Measurements from ENCODE around the gene DPH2. TPM values are rescaled to one million over a fixed set of nuclear protein-coding genes. Genes with fewer than 3 reads are reported as not detected.

The DPH2 gene
- total RNA-seq, 4 donors from 2014 or later = 23.5 to 41.9 (median 32.5) TPM

DNA sequence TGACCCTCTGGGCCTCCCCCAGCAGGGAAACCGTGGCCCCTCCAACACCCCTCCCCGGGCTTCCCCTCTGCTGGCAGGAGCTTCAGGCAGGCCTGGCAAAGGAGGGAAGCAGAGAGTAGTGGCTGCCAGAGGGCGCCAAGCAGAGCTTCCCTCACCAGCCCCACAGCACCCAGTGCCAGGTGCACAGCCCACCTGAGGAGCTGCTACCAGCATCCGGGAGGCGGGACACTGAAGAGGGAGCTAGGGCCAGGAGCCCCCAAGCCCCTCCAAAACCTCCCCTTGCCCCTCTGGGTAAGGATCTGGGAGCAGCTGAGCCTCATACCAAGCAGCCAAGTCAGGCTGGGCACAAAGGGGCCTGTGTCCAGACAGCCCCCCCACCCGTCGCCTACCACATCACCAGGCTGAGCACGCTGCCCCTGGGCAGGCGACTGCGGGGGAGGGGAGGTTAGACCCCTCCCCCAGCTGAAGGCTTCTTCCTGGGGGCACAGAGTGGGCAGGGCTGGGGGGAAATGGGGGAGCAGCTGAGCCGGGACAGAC is 41.2 kb downstream of the DPH2 start:
- no peak overlapping the region for H3K27ac ChIP-seq
- 80% methylated on average over 2 of the region's 11 CpGs; no CpG with 5 or more reads in 1 of the 2 donors for WGBS, 2 donors (ENCODE audit: low coverage in 1 of 2)

DNA sequence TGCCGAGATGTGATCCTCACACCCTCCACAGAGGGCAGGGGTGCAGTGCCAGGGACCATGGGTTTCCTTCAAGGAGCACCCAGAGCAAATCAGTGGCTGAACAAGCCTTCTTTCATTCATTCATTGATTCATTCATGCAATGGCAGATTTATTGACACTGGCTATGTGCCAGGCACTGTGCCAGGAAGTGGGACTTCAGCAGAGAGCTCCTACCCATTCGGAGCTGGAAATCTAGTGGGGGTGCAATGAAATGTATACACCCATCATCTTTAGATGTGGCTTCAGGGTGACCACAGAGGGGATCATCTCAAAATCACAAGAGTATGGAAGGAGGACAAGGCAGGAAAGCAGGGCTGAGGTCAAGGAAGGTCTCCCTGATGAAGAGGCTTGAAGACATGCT is 42.6 kb downstream of the DPH2 start:
- Histone ChIP-seq H3K27me3 (no peaks in the 10 kb centered on the region), H3K36me3 (peaks cover 0 to 13% of the 10 kb centered on the region in 2 donors), H3K4me1 (peaks cover 0 to 26% (median 4%) of the 10 kb centered on the region in 3 donors), H3K9me3 (no peaks in the 10 kb centered on the region), H3K27ac (no peak overlapping the region), H3K4me3 (no peak overlapping the region)
- TF ChIP-seq POLR2AphosphoS5 (IDR thresholded peaks at IDR 0.05) = no peak
- no peak for TF ChIP-seq POLR2A (IDR thresholded peaks at IDR 0.05)
- TF ChIP-seq, protein P1, sequence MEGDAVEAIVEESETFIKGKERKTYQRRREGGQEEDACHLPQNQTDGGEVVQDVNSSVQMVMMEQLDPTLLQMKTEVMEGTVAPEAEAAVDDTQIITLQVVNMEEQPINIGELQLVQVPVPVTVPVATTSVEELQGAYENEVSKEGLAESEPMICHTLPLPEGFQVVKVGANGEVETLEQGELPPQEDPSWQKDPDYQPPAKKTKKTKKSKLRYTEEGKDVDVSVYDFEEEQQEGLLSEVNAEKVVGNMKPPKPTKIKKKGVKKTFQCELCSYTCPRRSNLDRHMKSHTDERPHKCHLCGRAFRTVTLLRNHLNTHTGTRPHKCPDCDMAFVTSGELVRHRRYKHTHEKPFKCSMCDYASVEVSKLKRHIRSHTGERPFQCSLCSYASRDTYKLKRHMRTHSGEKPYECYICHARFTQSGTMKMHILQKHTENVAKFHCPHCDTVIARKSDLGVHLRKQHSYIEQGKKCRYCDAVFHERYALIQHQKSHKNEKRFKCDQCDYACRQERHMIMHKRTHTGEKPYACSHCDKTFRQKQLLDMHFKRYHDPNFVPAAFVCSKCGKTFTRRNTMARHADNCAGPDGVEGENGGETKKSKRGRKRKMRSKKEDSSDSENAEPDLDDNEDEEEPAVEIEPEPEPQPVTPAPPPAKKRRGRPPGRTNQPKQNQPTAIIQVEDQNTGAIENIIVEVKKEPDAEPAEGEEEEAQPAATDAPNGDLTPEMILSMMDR (IDR thresholded peaks at IDR 0.05) = no peak
- TF ChIP-seq EP300 (IDR thresholded peaks at IDR 0.05) = no peak
- ATAC-seq = no peak
- no CpG with 5 or more reads among the region's 2 CpGs for WGBS, 2 donors (ENCODE audit: low coverage in 1 of 2)

More for the DNA sequence above, 41.2 kb downstream of the DPH2 start:
- H3K27me3 ChIP-seq = no peaks in the 10 kb centered on the region
- peaks cover 0 to 25% (median 4%) of the 10 kb centered on the region in 3 donors for H3K4me1 ChIP-seq
- H3K36me3 ChIP-seq = peaks cover 0 to 12% of the 10 kb centered on the region in 2 donors
- no peak overlapping the region for H3K4me3 ChIP-seq
- no peaks in the 10 kb centered on the region for H3K9me3 ChIP-seq
- no peak for ATAC-seq
- TF ChIP-seq POLR2AphosphoS5 (IDR thresholded peaks at IDR 0.05) = no peak
- TF ChIP-seq POLR2A (IDR thresholded peaks at IDR 0.05) = no peak
- TF ChIP-seq, protein P1 (IDR thresholded peaks at IDR 0.05) = no peak
- TF ChIP-seq EP300 (IDR thresholded peaks at IDR 0.05) = no peak

DNA sequence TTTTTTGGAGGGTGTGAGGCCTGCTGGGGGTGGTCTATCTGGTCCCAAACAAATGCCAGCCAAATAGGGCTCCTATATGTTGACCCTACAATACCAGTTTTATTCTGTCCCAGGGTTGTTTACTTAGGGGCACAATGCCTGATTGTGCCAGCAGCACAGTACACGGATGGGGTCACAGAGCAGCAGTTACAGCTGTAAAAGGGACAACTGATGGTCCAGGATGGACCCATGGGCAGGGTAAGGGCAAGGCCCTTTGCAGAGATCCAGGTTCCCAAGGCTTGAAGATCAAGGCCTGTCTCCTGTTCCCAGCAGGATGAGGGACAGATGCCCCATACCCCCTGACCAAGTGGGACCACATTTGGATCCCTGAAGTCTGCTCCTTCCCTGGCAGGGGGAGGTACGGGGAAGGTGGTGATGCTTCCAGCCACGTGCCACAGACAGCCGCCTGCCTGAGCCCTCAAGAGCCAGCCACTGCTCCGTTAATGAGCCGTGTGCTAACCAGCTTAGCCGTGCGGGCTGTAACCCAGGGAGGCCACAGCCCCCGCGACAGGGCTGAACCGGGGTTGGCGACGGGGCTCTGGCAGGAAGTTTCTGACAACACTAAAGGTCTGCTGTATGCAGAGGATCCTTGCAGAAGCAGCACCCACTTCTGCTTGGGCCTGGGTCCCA is 43.3 kb downstream of the DPH2 start:
- WGBS, 2 donors (ENCODE audit: low coverage in 1 of 2) = no CpG with 5 or more reads among the region's 13 CpGs
- TF ChIP-seq, protein P1 (IDR thresholded peaks at IDR 0.05) = no peak
- TF ChIP-seq POLR2AphosphoS5 (IDR thresholded peaks at IDR 0.05) (no peak), EP300 (IDR thresholded peaks at IDR 0.05) (no peak), POLR2A (IDR thresholded peaks at IDR 0.05) (no peak)
- no peak for ATAC-seq
- no peak overlapping the region for H3K27ac ChIP-seq
- peaks cover 0 to 26% (median 4%) of the 10 kb centered on the region in 3 donors for H3K4me1 ChIP-seq
- H3K27me3 ChIP-seq = no peaks in the 10 kb centered on the region
- no peak overlapping the region for H3K4me3 ChIP-seq
- H3K36me3 ChIP-seq = peaks cover 0 to 19% of the 10 kb centered on the region in 2 donors
- no peaks in the 10 kb centered on the region for H3K9me3 ChIP-seq

DNA sequence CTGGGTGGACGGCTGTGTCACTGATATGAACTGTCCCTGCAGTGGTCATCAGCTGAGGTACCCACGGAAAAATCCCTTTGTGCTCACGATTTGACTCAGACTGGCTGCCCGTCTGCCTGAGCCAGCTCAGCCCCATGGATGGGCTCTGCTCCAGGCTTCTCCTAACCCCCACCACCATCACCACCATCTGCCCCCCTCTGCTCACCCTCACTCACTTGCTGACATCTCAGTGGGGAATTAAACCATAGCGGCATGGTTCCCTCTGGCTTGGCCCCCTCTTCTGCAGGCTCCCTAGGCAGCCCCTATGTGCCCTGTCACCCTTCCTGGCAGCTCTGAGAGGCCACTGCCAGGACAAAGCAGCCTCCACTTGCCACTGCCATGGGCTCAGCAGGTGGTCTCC is 44.1 kb downstream of the DPH2 start:
- 78 to 91% methylated on average over 4 of the region's 5 CpGs for WGBS, 2 donors (ENCODE audit: low coverage in 1 of 2)
- no peak overlapping the region for H3K27ac ChIP-seq
- H3K27me3 ChIP-seq = no peaks in the 10 kb centered on the region
- TF ChIP-seq POLR2A (IDR thresholded peaks at IDR 0.05) (no peak), EP300 (IDR thresholded peaks at IDR 0.05) (no peak), POLR2AphosphoS5 (IDR thresholded peaks at IDR 0.05) (no peak)
- TF ChIP-seq, protein P1 (IDR thresholded peaks at IDR 0.05) = no peak
- no peak overlapping the region for H3K4me3 ChIP-seq
- peaks cover 0 to 18% of the 10 kb centered on the region in 2 donors for H3K36me3 ChIP-seq
- peaks cover 0 to 26% (median 4%) of the 10 kb centered on the region in 3 donors for H3K4me1 ChIP-seq
- ATAC-seq = no peak
- no peaks in the 10 kb centered on the region for H3K9me3 ChIP-seq

Data from gastroesophageal sphincter (tissue), 4 donors.